Activated CD8-positive, alpha-beta memory T cell treated with anti-CD3 and anti-CD28 coated beads for 4 hours (primary cell): ENCODE measurements around the gene KIF12.
"Not testable (repeated sequence)": the region's sequence is repeated elsewhere in the genome, so short reads cannot be mapped to it uniquely, and the experiment has no call there.

ENCODE experiments used
- DNase-seq, 2 donors: peaks; one replicate each; pipeline ENCODE4 v3.0.0-alpha.2; 2020; ENCODE audit warnings: low read depth in 2 of 2

Gene KIF12

DNA sequence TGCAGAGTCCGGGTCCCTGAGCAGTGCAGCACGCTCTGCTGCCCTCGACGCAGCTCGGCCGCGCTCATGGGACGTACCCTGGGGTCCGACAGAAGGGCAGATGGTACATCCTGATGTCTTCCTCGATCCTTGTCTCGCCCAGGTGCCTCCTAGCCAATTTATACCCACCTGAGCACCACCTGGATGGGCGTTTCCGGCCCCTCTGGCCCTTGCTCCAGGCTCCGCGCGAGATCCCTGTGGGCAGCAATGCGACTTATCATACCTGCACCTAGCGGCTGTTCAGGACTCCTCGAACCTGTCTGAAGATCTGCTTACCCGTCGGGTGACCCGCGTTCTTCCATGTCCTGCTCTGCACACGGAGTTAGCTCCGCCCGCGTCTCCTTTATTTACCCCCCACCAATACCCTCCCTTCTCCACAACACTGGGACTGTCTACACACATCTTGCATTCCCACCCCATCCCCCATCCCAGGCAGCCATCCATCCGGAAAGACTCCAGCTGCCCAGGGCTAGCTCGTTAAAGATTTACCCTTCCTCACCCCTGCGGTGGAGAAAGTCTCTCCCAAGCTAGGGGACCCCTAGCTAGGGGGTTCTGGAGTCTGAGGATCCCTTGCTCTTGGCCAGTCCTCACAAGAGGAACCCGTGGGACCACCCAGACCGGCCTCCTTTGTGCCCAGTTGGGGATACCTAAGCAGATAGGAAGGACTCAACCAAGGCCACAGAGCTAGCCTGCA is at the start of gene KIF12:
Gene KIF12 (minus strand): TSS at position 357 of the 733 bp plus-strand sequence. CDS start 16 bp downstream, at position 341.
- DNase-seq, result no peak

DNA sequence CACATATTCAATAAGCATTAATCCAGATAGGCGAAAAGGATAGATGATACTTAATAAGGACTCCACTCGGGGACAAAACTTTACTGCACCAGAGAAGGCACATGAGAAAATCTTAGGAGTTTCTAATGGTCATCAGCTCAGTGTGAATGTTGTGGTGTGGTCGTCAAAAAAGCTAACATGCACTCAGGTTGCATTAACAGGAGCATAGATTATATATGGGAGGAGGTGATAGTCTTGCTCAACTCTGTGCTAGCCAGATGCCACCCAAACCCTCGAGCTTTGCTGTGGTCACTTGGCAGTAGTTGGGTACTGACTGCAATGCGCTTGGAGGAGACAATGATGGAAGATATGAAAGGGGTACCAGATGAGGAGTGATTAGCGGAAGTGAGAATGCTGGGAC is 47.6 kb upstream of the KIF12 start:
- DNase-seq, result no peak

DNA sequence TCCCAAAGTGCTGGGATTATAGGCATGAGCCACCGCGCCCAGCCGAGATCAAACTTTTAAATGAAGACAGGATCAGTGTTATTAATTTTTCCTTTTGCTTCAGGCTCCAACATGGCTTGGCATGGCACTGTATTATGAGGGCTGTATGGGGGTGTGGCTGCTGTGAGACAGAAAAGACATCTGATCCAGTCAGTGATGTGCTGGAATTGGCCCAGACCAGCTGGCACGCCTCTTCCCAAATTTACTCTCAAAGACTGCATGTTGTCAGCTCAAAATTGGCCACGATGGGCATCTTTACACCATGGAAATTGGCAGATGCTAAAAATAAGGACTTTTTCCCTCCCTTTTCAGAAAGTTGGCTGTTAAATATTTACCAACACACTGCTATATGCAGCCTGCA is 44.1 kb upstream of the KIF12 start:
- no peak for DNase-seq

DNA sequence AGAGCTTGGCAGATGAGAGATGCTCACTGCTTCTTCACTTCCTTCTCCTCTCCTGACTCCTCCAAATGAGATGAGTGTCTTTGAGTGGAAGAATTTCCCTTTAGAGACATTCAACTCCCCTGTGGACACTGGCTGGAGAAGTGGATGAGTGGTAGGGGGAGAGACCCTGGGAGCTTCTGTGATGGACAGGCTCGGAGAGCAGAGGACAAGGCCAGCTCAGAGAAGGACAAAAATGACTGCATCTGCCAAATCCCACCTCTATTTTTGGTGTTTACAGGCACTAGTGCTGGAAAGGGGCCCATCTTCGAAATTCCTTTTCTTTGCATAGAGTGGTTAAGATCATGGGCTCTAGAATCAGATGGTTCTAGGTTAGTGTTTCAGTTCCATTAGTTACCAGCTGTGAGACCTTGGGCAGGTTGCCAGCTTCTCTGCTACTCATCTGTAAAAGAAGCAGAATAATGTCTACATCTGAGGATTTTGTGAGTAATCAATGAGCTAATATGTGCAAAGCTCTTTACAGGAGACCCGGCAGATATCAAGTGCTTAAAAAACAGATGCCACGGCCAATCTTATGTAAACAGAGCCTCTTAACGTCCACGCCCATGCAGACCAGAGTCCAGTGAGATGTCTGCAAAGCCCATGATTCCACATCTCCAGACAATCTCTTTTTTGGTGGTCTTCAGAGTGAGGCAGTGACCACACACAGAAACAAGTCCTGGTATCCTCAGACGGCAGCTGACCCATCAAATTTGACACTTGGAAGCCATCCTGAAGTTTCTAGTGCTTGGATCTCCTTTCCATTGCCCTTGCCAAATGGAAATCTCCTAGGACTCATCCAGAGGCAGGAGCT is 42.7 kb upstream of the KIF12 start:
- no peak for DNase-seq

DNA sequence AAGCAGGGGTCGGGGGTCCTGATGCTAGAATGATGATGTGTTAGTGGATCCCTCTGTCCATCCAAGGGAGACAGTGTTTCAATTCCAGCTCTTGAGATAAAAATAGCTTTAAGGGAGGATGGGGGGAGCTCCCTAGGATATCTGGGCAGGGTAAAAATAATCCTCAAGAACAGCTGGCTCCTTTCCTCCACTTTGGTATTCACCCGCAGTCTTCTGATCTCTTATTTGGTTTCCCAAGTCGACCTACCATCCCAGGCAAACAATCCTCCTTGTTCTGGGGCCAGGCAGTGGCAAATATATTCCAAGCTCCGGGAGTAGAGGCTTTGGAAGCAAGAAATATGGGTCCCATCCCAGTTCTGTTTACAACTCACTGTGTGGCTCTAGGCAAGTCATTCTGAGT is 41.8 kb upstream of the KIF12 start:
- DNase-seq, result no peak

DNA sequence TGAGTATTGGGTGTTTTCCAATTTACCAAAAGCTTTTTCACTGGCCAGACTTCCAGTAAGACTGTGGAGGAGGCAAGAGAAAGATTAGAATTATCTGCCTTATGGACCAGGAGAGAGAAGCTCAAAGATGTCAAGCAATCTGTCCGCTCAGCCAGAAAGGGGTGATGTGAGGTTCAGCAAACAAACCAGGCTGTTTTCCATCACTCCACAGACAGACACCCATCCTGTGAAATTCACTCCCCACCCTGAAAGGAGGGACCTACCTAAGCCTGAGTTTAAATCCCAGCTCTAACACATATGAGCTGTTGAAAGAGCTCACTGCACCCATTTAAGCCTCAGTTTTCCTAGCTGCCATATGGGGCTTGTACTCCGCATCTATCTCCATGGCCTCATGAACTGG is 41.3 kb upstream of the KIF12 start:
- no peak for DNase-seq

DNA sequence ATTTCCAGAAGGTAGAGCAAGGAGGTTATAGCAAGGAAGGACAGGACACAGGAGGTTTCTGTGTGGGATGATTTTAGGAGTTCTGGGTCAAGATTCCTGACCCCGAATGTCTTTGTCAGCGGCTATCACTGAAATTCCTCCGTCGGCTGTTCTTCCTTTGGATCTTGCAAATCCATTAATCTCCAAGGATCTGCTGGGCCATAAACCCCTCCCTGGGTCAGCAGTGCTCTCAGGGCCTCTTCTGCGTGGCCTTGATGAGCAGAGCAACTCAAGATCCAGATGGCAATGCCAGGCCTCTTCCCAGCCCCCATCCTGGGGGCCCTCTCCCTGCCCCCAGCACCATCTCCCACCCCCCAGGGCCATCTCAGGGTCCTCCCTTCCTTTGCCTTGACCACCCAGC is 40.0 kb upstream of the KIF12 start:
- no peak for DNase-seq

DNA sequence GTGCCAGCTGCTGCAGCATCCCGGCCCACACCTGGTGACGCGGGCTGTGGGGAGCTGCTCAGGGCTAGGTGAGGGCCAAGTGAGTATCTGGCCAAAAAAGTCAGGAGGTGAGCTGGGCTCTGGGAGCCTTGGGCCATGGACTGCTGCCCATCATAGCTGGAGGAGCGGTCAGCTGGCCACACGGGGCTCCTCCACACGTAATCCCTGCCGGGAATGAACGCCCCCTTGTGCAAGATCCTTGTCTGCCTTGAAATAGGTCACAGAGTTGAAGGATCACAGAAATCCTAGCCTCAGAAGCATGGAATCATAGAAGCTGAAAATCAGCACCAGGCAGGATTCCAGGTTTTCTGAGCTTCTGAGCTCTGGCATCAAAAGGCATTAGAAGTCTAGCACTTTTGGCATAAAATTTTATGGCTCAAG is 39.5 kb upstream of the KIF12 start:
- DNase-seq, result no peak

DNA sequence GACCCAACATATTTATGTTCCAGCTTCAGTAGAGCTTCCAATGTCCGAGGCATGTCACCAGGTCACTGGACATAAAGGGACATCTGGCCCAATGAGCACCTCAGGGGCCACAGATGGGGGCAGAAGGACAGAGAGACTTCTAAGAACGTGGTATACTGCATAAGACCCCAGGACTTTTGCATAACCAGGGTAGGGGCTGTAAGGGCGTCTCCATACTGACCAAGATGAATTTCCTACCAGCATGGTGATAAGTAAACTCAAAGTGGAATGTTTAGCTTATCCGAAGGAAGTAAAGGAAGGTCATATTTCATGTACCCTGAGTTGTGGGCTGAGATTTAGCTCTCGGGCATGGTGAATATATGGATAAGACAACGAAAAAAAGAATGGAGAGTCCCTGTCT is 38.7 kb upstream of the KIF12 start:
- DNase-seq, result no peak

DNA sequence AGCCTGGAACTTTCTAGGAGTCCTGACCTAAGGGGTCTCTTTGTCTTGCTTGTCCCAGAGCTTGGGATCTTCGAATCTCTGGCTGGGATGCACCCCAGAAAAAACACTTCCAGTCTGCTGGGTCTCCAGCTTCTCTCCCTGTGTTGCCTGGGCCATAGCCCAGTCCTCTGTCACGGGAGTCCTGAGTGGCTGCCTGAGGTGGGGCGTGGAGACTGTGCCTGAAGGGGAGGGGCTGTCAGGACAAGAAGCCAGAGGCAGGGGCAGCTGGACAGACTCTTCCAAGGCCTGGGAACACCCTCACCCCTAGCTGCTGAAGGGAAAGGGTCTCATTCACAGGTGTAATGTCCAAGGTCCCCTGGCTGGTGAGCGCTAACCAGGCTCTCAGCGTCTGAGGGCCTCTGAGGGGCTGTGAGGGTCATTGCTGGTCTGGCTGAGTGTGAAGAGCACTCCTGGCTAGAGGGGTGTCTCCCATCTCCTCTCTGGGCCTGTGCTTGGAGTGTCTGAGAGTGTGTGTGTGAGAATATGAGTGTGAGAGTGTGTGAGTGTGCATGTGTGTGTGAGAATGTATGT is 35.8 kb upstream of the KIF12 start:
- no peak for DNase-seq

DNA sequence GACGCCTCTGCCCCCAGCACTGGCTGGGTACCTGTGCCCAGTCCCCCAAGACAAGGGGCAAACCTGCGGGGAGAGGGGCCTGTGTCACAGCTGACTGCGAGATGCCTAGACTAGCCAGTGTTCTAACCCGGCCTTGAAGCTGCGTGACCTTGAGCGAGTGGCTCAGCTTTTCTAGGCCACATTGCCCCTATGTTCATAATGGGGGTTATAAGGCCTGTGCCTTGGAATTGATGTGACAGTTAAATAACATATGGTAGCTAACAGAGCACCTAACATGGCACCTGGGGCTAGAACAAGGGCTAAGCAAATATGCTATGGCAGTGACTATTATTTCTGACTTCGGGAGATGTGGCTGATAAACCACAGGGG is 33.4 kb upstream of the KIF12 start:
- DNase-seq, result no peak

DNA sequence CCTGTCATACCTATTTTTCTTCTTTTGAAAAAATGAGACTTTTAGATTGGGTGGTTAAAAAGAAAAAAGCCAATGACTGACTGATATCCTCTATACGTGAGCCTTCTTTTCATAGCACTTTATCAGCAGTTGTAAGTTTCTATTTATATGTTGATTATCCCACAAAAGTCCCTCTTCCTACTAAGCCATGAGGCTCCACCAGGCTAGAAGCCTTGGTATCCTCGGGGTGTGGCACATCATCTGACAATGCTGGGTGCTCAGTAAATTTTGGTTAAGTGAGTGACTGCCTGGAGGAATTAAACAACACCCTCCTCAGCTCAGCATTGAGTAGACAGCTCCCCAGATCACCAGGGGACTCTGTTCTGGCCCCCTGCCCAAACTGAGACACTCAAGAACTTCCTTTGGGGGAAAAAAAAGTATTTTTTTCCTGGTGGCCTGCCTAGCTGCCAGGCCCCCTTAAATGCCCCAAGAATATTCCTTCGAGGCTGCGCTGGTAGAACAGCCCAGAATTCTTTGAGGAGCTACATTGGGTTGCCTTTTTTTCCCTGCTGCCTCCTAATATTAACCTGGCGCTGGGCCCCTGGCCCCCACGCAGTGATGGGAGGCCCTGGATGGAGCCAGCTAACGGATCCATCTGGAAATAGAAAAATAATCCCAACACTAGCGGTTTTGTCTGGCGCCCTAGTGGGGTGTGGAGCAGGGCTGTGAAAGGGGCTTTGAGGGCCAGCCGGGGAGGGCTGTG is 32.9 kb upstream of the KIF12 start:
- DNase-seq, result no peak

DNA sequence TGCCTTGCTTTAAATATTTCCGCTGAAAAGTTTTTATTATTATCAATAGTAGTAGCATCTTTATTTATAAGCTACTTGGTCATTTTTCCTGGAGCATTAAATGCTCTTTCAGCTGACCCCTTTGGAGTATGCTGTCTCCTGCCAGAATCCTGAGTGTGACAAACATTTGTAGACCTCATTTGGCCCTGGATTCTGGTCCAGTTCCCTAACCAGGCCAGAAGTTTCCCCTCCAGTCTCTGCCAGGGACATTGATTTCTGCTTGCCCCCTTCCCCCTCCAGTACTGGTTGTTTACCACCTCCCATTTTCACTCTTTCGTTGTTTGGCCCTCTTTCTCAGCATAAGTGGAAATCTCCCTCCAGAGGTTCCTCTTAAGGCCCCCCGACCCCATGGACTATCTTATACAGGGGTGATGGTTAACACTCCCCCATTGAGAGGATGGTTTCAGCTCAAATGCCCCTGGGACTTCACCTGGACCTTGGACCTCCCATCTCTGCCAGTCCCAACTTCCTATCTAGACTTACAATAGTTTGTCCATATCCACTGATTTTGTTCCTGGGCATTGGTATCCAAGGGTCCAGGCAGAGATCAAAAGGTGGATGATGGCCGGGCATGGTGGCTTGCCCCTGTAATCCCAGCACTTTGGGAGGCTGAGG is 31.7 kb upstream of the KIF12 start:
- no peak for DNase-seq

DNA sequence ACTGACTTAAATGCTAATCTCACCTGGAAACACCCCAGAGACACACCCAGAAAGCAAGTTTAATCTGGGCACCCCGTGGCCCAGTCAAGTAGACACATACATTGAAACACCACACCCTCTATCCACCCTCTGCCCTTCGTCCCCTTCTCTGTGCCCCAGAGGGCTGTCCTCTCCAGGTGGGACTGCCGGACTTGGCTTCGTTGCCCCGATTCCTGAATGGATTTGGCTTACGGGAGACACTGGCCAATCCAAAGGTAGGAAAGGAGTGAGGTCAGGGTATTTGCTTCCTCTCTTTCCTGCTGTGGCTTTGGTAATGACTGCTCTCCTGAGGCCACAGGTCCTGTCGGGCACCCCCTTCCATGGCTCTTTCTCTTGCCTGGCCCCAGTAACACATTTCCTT is 31.0 kb upstream of the KIF12 start:
- DNase-seq, result no peak

DNA sequence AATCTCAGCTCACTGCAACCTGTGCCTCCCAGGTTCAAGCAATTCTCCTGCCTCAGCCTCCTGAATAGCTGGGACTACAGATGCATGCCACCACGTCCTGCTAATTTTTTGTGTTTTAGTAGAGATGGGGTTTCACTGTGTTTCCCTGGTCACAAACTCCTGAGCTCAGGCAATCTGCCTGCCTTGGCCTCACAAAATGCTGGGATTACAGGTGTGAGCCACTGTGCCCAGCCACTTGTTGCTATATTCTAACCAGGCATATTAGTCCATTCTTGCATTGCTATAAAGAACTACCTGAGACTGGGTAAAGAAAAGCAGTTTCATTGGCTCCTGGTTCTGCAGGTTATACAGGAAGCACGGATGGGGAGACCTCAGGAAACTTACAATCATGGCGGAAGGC is 29.7 kb upstream of the KIF12 start:
- DNase-seq, result not testable (repeated sequence)

DNA sequence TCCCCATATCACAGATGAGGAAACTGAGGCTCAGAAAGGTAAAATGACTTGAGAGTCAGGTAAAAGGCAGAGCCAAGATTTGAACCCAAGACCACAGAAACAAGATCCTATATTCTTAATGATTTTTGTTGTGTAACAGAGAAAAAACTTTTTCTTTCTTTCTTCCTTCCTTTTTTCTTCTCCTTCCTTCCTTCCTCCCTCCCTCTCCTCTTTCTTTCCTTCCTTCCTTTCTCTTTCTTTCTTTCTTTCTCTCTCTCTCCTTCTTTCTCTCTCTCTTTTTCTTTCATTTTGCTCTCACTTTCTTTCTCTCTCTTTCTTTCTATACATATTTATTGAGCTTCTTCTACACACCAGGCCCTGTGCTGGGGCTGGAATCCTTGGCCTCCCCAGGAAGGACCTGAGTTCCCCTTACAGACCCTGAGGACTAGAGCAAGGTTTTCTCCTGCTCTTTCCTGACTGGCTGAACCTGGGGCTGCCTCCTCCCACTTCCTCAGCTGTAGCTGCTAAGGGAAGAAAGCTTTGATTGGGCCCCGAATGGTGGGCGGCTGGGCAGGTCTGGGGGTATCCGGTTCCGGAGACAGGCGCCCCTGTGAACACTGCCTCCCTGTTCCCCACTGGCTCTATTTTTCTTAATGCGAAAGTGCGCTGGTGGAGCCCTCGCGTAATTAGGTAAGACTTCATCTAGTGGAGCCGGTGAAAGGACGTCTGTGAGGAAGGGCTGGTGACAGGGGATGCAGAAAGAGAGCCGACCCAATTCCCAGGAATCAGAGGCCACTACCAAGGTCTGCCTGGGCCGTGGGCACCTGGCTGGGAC is 27.4 kb upstream of the KIF12 start:
- DNase-seq, result no peak

DNA sequence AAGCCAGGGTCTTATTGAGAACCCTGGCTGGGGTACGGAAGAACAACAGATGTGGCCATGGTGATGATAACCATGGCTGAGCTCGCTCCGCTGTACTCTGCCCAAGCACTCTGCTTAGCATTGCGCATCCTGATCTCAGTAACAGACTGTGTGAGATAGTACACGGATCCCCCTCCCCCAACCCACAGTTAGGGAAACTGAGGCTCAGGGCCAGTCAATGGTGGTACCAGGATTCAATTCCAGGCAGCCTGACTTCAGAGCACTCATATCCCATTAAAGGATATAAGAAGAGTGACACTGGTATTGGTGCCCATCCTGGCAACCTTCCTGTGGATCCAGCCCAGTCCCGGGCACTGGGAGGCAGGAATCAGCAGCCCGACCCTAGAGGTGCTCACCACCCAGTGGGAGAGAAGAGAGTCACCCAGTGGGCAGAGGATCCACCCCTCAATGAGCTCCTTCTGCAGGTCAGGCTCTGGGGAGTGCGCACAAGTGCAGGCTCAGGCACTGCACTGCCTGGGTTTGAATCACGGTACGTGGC is 26.5 kb upstream of the KIF12 start:
- DNase-seq, result no peak

DNA sequence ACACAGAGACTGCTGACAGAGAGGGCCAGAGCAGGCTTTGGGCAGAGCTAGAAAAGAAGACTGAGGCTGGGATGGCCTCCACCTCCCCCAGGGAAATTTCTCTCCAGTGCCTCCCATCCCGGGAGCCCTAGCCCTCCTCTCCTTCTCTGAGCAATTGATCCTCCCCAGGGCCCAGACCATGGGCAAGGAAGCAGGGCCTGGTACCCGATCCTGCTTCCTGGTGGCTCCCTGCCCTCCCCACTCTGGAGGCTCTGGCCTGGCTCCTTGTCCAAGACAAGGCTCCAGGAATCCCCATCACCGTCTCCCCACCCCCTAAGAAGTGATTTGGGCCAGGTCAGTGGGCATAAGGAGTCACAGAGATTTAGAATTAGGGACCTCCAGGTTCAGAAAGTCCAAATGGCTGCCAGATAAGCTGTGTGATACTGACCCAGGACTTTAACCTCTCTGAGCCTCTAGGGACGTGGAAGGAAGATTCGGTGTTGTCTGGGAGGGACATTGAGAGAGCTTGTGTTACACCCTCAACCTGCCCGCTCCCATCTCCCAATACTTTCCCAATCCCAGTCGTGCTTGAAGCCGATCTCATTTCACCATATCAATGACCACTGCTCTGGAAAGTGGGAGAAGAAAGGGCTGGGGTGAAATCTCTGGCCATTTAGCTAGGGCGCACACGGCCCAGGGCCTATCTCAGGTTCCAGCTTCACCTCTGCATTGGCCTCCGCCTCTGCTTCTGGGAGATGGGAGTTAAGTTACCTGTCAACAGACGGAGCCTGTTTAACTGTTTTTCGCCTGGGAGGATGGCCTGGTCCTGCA is 25.8 kb upstream of the KIF12 start:
- DNase-seq, result no peak

DNA sequence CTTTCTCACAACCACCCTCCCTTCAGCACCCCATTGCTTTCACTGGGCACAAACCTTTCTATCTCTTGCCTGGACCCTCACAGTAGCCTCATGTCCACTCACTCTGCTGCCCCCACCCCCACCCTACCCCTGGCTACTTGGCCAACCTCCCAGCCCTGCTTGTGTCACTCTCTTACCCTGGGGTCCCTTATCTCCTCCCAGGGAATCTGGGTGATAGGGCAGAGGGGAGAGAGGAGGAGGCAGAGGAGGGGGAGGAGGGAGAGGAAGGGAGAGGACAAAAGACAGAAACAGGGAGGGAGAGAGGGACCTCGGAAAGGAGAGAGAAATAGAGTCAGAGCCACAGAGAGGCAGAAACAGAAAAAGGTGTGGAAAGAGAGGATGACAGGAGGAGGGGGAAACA is 25.0 kb upstream of the KIF12 start:
- DNase-seq, result no peak
